LNCAP (cell line): ENCODE measurements around the gene INTU.

Experiments
- CTCF ChIP-seq: fragments of 450-650 bp; IDR thresholded peaks from 2 replicates; pipeline ENCODE4 v1.5.1; 2017; ENCODE audit warnings: mild to moderate bottlenecking

INTU gene

GRCh38 chr4:127630152-127630551, 2.6 kb upstream of the INTU start:
- TF ChIP-seq CTCF, result no peak

- TF ChIP-seq CTCF, result no peak
Observed at GRCh38 chr4:127631420-127631819, 1.3 kb upstream of the INTU start.

GRCh38 chr4:127634181-127634580, 1.4 kb downstream of the INTU start:
- no peak for TF ChIP-seq CTCF

GRCh38 chr4:127641524-127641923, 8.8 kb downstream of the INTU start:
- TF ChIP-seq CTCF, result no peak

GRCh38 chr4:127642169-127642568, 9.4 kb downstream of the INTU start:
- TF ChIP-seq CTCF, result no peak

- no peak for TF ChIP-seq CTCF
Observed at GRCh38 chr4:127643791-127644190, 11.0 kb downstream of the INTU start.

GRCh38 chr4:127648061-127648460, 15.3 kb downstream of the INTU start:
- TF ChIP-seq CTCF, result no peak

GRCh38 chr4:127656047-127656680, 23.4 kb downstream of the INTU start:
- no peak for TF ChIP-seq CTCF
